Fibroblast of upper back skin (primary cell): ENCODE measurements around the gene TMEM154.

Source experiments
- DNase-seq: peaks from one replicate; pipeline ENCODE4 v3.0.0-alpha.2; 2013

TMEM154 gene

GRCh38 chr4:152590179-152591031, 89.4 kb downstream of the TMEM154 start:
- DNase-seq: peak; percentile 99

DNA sequence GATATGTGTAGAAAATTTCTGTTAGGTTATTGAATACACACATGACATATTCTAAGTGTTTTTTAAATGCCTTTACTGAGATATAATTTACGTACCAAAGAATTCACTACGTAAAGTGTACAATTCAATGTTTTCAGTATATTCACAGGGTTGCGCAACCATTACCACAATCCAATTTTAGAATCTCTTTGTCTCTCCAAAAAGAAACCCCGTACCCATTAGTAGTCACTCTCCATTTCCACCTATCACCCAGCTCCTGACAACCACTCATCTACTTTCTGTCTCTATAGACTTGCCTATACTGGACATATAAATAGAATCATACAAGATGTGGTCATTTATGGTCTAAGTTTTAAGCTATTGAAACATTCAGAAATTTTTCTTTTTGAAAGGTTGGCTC, 90.9 kb downstream of the TMEM154 start:
- DNase-seq: peak; percentile 7

DNA sequence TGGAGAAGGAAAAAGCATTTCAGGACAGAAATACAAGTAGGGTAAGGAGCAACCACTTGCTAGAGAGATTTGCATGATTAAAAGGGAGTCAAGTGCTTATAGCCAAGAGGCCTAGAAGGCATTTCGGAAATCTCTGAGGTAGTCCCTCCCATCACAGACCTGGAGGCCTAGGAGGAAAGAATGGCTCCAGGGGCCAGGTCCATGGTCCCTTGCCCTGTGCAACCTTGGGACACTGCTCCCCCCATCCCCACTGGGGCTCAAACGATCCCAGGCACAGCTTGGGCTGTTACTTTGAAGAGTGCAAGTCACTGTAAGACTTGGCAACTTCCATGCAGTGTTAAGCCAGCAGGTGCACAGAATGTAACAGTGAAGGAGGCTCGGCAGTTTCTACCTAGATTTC, 92.7 kb downstream of the TMEM154 start:
- DNase-seq: no peak

DNA sequence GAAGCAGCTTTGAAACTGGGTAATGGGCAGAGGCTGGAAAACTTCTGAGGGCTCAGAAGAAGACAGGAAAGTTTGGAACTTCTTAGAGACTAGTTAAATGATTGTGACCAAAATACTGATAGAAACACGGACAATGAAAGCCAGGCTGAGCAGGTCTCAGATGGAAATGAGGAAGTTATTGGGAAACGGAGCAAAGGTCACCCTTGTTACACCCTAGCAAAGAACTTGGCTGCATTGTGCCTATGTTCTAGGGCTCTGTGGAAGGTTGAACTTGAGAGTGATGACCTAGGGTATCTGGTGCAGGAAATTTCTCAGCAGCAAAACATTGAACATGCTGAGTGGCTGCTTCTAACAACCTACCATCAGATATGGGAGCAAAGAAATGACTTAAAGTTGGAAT, 93.1 kb downstream of the TMEM154 start:
- DNase-seq: no peak

DNA sequence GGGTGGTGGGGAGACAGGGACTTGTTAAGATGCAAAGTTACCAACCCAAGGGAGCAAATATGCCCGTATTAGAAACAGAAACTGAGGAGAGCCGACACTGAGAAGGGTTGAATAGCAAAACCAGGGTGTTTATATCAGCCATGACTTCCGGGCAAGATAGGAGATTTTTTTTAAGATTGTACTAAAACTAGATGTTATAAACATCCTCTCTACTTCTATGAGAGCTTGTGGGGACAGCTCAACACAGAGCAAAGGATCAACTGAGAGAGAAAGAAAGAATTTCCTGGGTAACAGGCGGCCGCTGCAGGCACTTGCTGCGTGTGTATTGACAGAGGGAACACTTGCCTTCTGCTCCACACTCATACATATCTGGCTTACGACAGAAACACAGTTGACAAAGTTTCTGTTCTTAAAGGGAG, 94.8 kb downstream of the TMEM154 start:
- no peak for DNase-seq

DNA sequence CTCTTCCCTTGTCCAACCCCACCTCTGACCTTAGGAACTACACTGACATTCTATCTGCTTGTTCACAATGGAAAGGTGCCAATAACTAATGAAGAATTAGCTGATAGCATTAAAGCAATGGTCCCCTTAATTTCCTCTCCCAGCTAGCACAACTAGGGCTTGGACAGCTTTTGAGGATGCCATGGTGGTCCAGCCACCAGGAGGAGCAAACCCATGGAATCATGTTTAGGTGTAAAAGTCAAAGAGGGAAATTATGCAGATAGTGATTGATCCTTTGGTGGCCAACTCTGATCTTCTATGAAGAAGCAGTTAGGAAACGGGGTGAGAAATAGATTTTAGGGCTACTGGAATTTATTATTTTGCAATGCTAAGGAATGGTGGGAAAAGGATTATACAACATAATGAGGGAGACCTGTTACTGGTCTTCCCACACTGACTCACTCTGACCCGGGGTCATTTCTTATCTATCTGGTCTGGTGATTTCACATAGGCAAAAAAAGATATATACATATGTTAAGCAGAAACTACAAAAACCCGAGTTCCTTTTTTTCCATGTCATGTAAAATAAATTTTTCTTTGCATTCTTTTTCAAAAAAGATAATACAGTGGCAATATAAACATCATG, 98.1 kb downstream of the TMEM154 start:
- DNase-seq: no peak

DNA sequence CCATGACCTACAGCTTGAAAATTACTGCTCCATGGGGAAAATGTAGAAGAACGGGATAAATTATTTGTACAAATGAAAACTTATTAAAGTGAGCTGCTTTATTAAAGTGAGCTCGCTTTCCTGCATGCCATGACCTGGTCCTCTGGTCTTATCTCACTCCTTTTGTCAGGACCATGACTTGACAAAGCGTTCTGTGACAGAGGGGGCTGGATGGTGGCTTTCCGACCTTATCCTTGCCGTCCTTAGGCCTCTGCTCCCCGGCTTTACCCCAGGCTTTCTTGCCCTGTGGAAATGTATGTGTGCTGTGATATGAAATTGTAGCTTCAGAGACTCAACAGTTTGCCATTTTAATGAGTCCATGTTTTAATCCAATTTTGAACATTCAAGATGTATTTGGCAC, 99.9 kb downstream of the TMEM154 start:
- no peak for DNase-seq

GRCh38 chr4:152579107-152579764, 100.6 kb downstream of the TMEM154 start:
- no peak for DNase-seq

DNA sequence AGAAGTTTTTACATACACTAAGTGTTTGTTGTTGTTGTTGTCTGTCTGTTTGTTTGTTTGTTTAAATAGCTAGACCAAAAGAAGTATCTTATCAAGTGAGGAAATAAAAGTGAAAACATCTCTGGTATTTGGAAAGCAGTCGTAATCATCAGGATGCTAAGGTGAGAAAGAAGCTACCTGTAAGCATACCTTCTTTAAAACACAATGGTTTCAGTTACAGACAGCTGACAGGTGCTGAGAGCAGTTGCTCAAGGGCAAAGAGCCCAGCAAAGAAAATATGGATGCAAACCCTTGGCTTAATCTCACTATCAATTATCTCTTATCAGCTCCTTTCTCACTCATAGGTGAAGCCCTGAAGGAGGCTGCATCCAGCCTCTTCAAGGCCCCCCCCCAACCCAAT, 101.1 kb downstream of the TMEM154 start:
- DNase-seq: no peak

DNA sequence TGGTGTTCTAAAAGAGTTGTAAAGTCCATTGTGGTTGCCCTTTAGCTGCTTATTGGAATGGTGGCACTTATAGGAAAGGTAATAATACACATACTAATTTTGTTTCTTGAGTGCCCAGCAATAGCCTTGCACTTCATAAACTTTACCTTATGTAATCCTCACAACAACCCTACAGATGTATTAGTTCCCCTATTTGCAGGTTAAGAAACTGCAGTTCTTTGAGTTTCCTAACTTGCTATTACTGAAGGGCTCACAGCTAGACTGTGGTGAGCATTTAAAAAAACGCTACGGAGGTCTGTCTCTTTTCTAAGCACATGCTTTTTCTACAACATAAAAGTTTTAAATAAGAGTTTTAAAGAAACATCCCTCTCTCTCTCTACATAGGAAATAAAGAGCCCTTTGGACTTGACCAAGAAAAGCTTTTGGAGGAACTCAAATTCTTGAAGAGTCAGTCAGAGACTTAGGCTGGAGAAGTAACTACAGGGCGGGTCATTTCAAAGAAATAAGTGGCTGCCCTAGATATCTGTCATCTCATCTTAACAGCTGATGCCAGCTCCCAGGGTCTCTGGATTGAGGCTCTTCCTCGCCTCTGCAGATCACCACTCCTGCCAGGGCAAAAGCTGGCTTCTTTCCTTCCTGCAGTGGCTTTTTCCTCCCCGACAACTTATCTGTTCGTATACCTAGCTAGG, 101.9 kb downstream of the TMEM154 start:
- no peak for DNase-seq

DNA sequence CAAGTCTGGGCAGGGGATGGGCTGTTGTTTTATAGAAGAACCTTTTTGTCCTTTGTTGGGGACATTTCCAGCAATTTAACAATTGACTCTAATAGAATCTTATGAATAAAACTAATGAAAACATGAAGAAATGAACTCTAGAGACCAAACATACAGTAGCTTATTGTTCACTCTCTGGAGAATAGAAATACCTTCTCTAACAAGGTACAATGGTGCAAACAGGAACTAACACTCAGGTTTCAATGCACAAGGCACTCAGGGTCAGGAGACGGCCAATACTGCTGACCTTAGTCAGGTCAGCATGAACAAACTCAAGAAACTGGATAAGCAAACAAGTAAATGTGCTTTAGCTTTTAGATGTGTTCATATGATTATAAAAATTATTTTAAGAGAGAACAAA, 104.3 kb downstream of the TMEM154 start:
- DNase-seq: no peak

DNA sequence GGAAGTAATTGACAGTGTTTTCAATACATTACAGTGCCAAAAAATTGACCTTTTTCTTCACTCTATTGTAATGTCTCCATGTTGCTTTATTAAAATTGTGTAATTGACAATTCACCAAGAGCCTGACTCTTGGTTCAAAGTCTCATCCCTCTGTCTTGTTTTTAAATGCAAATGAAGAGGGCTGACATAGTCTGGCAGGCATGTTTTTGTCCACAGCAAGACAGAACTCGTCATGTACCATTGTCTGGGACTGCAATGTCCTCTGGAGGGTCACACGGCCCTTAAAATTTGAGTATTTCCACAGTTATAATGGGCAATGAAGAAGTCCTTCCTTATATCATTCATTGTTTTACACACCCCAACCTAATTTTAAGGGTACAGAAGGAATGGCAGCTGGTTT, 105.9 kb downstream of the TMEM154 start:
- no peak for DNase-seq

GRCh38 chr4:152572417-152573086, 107.2 kb downstream of the TMEM154 start:
- peak; percentile 62 for DNase-seq

- DNase-seq: no peak
Observed at GRCh38 chr4:152571770-152572169, 108.0 kb downstream of the TMEM154 start.

DNA sequence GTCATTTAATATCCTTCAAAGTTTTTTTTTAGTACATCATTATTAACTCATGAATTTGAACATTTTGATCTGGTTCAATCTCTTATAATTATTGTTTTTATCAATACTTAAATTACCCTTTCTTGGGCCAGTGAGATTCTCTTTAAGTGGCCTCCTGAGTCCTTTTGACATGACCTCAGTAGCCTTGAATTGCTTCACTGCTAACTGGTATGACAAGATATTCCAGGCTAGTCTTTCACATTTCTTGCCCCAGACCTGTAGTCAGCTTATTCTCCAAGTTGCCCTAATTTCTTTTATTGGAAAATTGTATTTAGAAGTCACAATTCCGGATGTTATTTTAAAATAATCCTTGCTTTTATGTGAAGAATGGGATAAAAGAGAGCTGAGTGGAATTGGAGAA, 108.5 kb downstream of the TMEM154 start:
- DNase-seq: no peak
